Activated T-helper 2 cell treated with anti-CD3 and anti-CD28 coated beads, Interferon-gamma antibody, Interleukin-2, Interleukin-4, amounts not matched to agents 10 μg/mL and 5 μg/mL and 100 μg/mL, durations not matched to agents 14 hours and 24 hours and 36 hours (primary cell): ENCODE measurements around the gene SAMD1. TPM values are rescaled to one million over a fixed set of nuclear protein-coding genes. Genes with fewer than 3 reads are reported as not detected.

Experiments used
- DNase-seq: peaks from one replicate; pipeline ENCODE4 v3.0.0; 2021; ENCODE audit warnings: low spot score
- H3K27ac Mint-ChIP-seq: one replicate; pipeline ENCODE4 v1.8.0; 2021; ENCODE audit warnings: mixed read lengths
- H3K27me3 Mint-ChIP-seq: one replicate; pipeline ENCODE4 v1.8.0; 2021; ENCODE audit warnings: low read depth, mixed read lengths
- H3K36me3 Mint-ChIP-seq: one replicate; pipeline ENCODE4 v1.8.0; 2021; ENCODE audit warnings: low read depth, mixed read lengths
- H3K4me1 Mint-ChIP-seq: one replicate; pipeline ENCODE4 v1.8.0; 2021; ENCODE audit warnings: low read depth, mixed read lengths
- H3K4me3 Mint-ChIP-seq: one replicate; pipeline ENCODE4 v1.8.0; 2021; ENCODE audit warnings: low read depth, mild to moderate bottlenecking, moderate library complexity, mixed read lengths
- H3K9me3 Mint-ChIP-seq: one replicate; pipeline ENCODE4 v1.8.0; 2021; ENCODE audit warnings: mixed read lengths
- intact Hi-C: fragments of 100-400 bp; cut with micrococcal nuclease; formaldehyde crosslinking; loops from one replicate; pipeline ENCODE4 v1.15.1; 2023
- total RNA-seq: library from RNA; stranded (reverse); gene quantifications from 2 replicates; pipeline ENCODE4 v1.2.3, GENCODE V29; 2022

SAMD1 gene
- total RNA-seq, 1 donor from 2014 or later = 136 TPM

DNA sequence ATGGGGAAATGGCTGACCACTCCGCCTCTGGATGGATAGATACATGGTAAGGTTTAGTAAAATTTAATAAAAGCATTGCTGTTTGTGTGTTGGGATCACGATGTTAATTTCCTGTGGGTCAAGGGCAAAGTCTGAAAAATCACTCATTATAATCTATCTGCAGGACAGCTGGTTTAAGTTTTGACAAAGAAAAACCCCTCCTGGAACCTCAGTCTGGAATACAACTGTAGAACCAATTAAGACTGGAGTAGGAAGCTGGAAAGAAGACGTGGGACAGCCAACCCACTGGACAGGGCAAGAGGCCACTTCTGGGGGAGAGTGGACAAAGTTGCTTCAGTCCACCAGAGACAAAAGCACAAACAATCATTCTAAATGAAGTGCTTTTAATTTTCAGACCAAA is 28.6 kb upstream of the SAMD1 start:
- intact Hi-C loops = no loop called here
- no peak for DNase-seq
- Mint-ChIP-seq H3K36me3 (peaks cover 16% of the 10 kb centered on the region), H3K4me1 (peaks cover 26% of the 10 kb centered on the region), H3K4me3 (peak overlapping the region; percentile 96), H3K27me3 (no peaks in the 10 kb centered on the region), H3K9me3 (no peaks in the 10 kb centered on the region), H3K27ac (peak overlapping the region; percentile 95)

DNA sequence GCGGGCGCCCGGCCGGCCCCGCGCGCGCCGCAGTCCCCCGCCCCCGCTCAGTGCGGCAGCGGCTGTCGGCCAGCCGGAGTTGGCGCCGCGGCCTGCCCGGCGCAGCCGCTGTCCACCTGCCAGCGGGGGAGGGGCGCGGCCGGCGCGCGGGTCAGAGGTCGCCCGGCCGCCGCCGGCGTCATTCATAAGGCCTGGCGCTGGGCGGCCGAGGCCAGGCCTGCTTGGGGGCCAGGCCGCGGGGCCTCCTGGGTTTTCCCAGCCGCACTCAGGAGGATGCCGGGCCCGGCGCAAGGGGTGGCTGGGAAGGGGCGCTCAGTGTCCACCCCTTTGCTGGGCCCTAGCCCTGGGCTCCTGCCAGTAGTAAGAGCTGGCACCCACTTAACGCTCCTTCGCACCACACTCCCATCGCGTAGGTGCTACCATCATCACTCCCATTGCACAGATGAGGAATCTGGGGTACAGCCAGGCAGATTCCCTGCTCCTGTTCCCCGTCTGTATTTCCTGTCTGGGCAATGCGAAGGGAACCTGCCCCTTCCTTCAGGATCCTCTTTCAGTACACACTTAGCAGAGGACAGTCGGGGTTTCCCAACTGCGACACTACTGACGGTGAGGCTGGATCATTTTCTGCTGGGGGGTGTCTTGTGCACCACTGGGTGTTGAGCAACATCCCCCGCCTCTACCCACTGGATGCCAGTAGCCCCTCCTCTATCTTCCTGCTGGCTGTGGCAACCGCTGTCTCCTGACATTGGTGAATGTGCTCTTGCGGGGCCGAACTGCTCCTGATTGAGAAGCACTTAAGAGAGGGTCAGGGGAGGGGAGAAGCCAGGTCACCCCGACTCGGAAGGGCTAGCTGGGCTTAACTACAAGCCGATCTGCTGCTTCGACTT is 27.9 kb upstream of the SAMD1 start:
- H3K4me3 Mint-ChIP-seq = peak overlapping the region; percentile 96
- peaks cover 26% of the 10 kb centered on the region for H3K4me1 Mint-ChIP-seq
- H3K9me3 Mint-ChIP-seq = no peaks in the 10 kb centered on the region
- peak; percentile 28 for DNase-seq
- H3K27me3 Mint-ChIP-seq = no peaks in the 10 kb centered on the region
- intact Hi-C loops = loop anchor here (1.0 kb wide), 1 partner anchor 238 kb away; no protein-coding TSS in a partner anchor
- H3K27ac Mint-ChIP-seq = peak overlapping the region; percentile 95
- peaks cover 16% of the 10 kb centered on the region for H3K36me3 Mint-ChIP-seq

DNA sequence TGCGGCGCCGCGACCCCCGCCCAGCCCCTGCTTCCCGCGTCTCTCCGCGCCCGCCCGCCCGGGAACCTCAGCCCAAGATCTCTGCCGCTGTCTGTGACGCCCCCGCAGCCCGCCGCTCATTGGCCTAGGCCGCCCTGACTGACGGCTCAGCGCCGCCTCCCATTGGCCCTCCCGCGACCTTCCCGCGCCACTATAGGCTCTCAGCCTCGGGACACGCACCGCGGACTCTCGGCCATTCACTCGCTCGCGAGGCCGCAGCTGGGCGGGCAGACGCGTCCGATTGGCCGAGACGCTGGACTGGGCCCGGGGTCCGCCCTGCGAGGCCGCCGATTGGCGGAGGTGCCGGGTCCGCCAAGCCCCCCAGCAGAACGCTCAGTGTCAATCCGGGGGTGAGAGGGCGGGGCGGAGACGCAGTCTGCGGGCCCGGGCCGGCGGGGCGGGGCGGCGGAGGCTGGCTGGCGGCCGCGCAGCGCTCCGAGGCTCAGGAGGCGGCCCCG is 27.2 kb upstream of the SAMD1 start, which contains the start of gene PRKACA:
Gene PRKACA (minus strand): TSS at position 95 of the 497 bp plus-strand sequence. CDS start 215 bp downstream, outside the sequence.
- intact Hi-C loops = loop anchor here (1.0 to 2.0 kb wide), 4 partner anchors 20 to 237 kb away; partner anchors contain the start of gene MISP3
- Mint-ChIP-seq H3K4me3 (peak within 1 kb of the TSS; percentile 96), H3K27me3 (no peaks in the 10 kb centered on the region), H3K4me1 (peaks cover 28% of the 10 kb centered on the region), H3K27ac (peak within 1 kb of the TSS; percentile 95), H3K9me3 (no peaks in the 10 kb centered on the region), H3K36me3 (peaks cover 11% of the 10 kb centered on the region)
- peak; percentile 99 for DNase-seq

DNA sequence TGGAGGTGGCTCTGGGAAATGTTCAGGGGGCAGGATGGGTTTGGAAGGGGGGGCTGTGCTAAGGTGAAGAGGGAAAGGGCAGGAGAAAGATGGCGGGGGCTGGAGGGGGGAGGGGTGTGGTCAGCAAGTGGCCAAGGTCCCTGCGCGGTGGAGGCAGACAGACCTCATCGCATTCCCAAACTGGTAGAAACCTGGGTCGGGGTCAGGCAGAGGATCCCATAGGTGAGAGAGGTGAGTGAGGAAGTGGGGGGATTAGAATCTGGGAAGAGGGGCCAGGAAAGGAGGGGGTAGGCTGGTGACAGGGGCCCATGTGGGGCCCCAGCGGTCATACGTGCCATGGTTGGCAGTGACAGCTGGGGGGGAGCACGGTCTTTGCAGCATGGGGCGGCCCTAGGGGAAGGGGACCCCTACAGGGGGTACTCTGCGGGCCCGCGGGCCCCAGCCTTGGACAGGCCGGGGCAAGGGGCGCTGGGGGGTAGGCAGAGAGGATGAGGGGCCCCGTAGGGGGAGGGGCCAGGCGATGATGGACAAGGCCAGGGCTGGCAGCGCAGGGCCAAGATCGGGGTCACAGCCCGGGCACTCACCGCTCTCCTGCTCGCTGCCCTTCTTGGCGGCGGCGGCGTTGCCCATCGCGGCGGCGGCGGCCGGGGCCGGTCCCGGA is 26.5 kb upstream of the SAMD1 start:
- no peak for DNase-seq
- H3K9me3 Mint-ChIP-seq = no peaks in the 10 kb centered on the region
- peaks cover 28% of the 10 kb centered on the region for H3K4me1 Mint-ChIP-seq
- peaks cover 7% of the 10 kb centered on the region for H3K36me3 Mint-ChIP-seq
- peak overlapping the region; percentile 9 for H3K27ac Mint-ChIP-seq
- no peaks in the 10 kb centered on the region for H3K27me3 Mint-ChIP-seq
- intact Hi-C loops = loop anchor here (1.0 to 2.0 kb wide), 3 partner anchors 20 to 44 kb away; partner anchors contain the start of gene MISP3
- peak overlapping the region; percentile 94 for H3K4me3 Mint-ChIP-seq

DNA sequence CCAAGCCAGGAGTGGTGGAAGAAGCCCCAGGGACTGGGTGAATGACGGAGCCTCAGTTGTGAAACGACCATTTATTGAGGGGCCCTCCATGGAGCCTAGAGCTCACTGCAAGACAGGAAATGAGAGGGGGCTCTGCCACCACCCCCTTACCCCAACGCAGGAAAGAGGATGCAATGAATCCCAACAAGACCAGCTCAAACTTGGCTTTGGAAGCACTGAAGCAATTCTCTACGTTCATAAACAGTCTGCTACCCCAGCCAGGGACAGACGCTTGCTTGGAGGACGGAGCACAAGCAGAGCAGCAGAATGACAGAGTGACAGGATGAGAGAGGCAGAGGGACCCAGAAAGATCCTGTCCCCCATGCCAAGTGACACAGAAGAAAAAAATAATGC is 26.0 kb upstream of the SAMD1 start:
- Mint-ChIP-seq H3K36me3 (peaks cover 7% of the 10 kb centered on the region), H3K9me3 (no peaks in the 10 kb centered on the region), H3K27ac (peak overlapping the region; percentile 9)

DNA sequence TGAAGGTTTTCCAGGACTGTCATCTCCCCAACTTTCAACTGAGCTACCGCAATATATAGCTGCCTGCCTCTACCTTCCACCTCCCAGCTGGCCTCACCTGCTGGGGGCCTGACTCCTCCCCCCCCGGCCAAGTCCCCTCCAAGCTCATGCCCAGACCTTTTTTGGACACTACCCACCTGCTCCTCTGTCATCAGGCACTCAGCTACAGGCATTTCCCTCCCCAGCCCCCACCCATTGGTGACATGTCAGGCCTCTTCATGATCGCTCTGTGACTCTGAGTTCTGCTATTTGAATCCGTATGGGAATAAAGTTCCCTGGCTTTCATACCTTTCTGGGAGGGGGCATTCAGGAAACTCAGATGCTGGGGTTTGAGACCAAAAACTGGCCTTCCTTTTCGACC is 25.2 kb upstream of the SAMD1 start:
- Mint-ChIP-seq H3K4me3 (peak overlapping the region; percentile 94), H3K27ac (no peak overlapping the region), H3K4me1 (peaks cover 32% of the 10 kb centered on the region), H3K36me3 (peaks cover 7% of the 10 kb centered on the region), H3K9me3 (no peaks in the 10 kb centered on the region), H3K27me3 (no peaks in the 10 kb centered on the region)
- no peak for DNase-seq
- intact Hi-C loops = loop anchor here (2.0 kb wide), 2 partner anchors 35 to 43 kb away; partner anchors contain the start of gene MISP3

More for the DNA sequence above, 26.0 kb upstream of the SAMD1 start:
- no peak for DNase-seq
- Mint-ChIP-seq H3K4me1 (peaks cover 32% of the 10 kb centered on the region), H3K27me3 (no peaks in the 10 kb centered on the region), H3K4me3 (peak overlapping the region; percentile 94)
- intact Hi-C loops = loop anchor here (2.0 kb wide), 2 partner anchors 36 to 44 kb away; partner anchors contain the start of gene MISP3

DNA sequence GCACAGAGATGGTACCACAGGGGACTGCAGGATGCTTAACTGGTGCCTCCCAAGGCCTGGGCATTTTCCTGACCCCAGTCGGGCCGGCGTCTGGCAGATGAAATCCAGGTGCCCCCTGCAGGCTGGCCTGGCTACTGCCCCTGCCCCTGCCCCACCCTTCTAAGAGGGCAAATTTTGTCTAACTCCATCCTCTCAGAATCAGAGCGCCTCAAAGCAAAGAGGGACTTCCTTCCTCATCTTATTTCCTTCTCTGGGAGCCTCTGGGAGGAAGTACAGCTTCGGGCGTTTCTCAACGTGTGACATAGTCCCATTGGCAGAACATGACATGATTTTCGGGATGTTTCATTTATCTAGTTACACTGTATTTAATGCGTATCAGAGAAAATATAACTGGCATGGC is 24.3 kb upstream of the SAMD1 start:
- Mint-ChIP-seq H3K4me3 (no peak overlapping the region), H3K27ac (no peak overlapping the region), H3K36me3 (peaks cover under 1% of the 10 kb centered on the region), H3K9me3 (no peaks in the 10 kb centered on the region), H3K4me1 (peaks cover 32% of the 10 kb centered on the region), H3K27me3 (no peaks in the 10 kb centered on the region)
- peak; percentile 41 for DNase-seq
- intact Hi-C loops = no loop called here

DNA sequence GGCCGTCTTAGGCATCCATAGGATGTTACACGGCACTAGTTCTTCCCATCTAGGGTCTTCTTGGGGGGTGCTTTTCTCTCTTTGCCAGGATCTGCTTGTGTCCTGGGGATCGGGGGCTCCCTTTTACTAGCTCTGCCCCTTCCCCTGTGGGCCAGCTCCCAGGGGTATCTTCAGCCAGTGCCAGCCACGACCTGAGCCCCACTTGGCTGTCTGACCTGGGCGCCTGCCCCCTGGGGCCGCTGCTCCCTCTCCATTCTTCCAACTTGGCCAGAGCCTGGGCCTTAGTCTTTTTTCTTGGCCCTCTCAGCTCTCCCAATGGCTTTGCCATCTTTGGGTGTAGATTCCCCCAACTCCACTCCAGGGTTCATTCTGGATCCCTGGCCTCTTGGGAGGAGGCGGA is 23.9 kb upstream of the SAMD1 start:
- intact Hi-C loops = no loop called here

DNA sequence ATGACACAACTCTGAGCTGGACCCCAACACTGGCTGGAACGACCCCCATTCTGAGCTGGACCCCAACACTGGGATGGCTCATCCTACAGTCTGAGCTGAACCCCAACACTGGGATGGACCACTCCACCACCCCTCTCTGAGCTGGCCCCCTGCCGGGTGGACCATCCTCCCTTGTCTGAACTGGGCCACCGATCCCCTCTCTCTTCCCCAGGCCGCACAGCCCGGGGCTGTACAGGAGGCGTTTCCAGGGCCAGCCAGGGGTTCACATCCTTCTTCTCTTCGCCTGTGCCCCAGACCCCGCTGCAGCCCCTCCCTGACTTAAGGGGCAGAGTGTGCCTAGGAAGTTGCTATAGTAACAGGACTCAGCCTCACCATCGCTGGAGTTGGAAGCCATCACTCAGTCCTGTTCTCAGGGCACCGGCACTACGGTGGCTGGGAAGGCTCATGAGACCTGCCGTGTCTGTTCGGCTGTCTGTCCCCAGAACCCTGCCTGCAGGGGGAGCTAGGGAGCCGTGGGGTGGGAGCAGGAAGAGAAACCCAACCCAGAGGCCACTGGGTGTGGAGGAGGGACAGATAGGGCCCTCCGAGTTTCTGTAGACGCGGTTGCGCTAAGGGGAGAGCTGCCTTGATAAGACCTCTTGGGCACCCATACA is 23.3 kb upstream of the SAMD1 start:
- Mint-ChIP-seq H3K4me3 (no peak overlapping the region), H3K36me3 (no peaks in the 10 kb centered on the region), H3K4me1 (peaks cover 29% of the 10 kb centered on the region), H3K27ac (no peak overlapping the region), H3K9me3 (no peaks in the 10 kb centered on the region), H3K27me3 (no peaks in the 10 kb centered on the region)
- DNase-seq = peak; percentile 35
- intact Hi-C loops = no loop called here

More for the DNA sequence above, 23.9 kb upstream of the SAMD1 start:
- H3K4me3 Mint-ChIP-seq = no peak overlapping the region
- peaks cover 32% of the 10 kb centered on the region for H3K4me1 Mint-ChIP-seq
- H3K27me3 Mint-ChIP-seq = no peaks in the 10 kb centered on the region
- no peak overlapping the region for H3K27ac Mint-ChIP-seq
- no peak for DNase-seq
- H3K9me3 Mint-ChIP-seq = no peaks in the 10 kb centered on the region
- no peaks in the 10 kb centered on the region for H3K36me3 Mint-ChIP-seq

DNA sequence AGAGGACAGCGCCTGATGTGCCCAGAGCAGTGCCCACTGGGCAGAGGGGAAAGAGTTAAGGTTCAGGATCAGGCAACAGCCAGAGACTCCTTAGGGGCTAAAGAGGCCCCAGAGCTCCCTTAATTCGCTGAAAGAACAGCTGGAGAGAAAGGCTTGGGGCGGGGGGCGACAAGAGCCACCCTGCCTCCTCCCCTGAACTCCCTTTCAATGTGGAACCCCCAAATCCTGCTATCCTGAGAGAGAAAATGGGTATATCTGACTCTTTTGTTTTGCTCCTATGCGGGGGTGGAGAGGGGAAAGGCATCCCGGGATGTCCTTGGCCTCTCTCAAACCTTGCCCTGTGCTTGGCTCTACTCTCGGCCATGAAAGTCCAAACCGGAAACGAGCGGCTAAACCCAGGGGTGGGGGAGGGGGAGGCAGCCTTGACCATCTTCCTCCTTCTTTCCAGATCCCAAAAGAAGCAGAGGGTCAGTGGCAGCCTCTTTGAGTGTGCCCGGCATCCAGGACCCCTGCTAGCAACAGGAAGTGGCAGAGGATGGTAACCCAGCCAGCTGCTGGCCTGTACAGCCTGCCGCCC is 22.3 kb upstream of the SAMD1 start:
- Mint-ChIP-seq H3K27me3 (no peaks in the 10 kb centered on the region), H3K4me3 (no peak overlapping the region), H3K36me3 (no peaks in the 10 kb centered on the region), H3K27ac (no peak overlapping the region), H3K9me3 (no peaks in the 10 kb centered on the region), H3K4me1 (peaks cover 24% of the 10 kb centered on the region)
- no peak for DNase-seq
- intact Hi-C loops = no loop called here

DNA sequence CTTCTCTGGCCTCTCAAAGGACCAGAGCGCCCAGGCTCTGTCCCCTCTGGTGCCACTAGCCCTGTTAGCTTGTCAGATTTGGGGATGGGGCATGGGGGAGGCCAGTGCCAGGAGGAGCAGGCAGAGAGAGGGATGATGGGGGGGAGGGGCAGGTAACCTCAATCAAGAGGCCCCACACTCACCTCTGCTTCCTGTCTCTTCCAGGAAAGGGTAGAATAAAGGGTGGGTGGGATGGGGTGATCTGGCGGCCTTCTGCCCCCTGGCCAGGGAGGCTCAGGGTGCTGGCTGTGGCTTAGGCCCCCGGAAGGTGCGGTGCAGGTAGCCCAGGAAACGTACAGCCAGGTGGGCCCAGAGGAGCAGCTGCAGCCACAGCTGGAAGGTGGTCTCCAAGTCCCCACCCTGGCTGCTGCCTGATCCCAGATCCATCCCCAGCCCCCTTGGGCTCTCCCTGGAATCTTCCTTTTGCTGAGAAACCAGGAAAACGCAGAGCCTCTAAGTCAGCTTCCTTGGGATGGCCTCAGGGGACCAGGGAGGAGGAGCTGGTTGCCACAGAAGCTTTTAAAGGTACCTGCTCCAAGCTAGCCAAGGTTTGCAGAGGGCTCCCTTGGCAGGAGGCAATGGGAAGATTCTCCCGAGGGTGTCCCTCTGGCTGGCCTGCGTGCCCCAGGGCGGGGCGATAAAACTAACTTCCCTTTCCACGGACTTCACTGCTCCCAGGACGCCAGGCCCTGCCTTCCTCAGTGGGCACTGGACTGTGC is 21.7 kb upstream of the SAMD1 start:
- DNase-seq = no peak
- Mint-ChIP-seq H3K9me3 (no peaks in the 10 kb centered on the region), H3K4me1 (peaks cover 24% of the 10 kb centered on the region), H3K27ac (no peak overlapping the region), H3K4me3 (no peak overlapping the region), H3K27me3 (no peaks in the 10 kb centered on the region), H3K36me3 (no peaks in the 10 kb centered on the region)
- intact Hi-C loops = no loop called here
